Endothelial cell of umbilical vein (primary cell): Measurements from ENCODE around the gene UNKL. TPM values are rescaled to one million over a fixed set of nuclear protein-coding genes. Genes with fewer than 3 reads are reported as not detected.

Experiments
- BruUV-seq: library from RNA; stranded (reverse); fragments of 400-500 nt; replicated peaks from 2 replicates; lab custom pipeline; 2021; lab: Mats Ljungman, UMichigan
- CTCF ChIA-PET: fragments of 300-600, 350-600 bp; sonication (Branson Sonifier 250); formaldehyde crosslinking; loops from one replicate; lab custom pipeline; 2021; ENCODE audit warnings: antibody characterized with exemption, inconsistent platforms; lab: Charles Lee
- POLR2A ChIA-PET: fragments of 300-600, 350-600 bp; sonication (Branson Sonifier 250); formaldehyde crosslinking; loops from one replicate; lab custom pipeline; 2021; ENCODE audit warnings: antibody characterized with exemption, inconsistent platforms; lab: Charles Lee
- DNase-seq: peaks from one replicate; pipeline ENCODE4 v3.0.0-alpha.2; 2011; ENCODE audit warnings: low read depth, low spot score
- FAIRE-seq: peaks from 2 replicates; lab custom pipeline; 2011; peaks lifted over from hg19 to GRCh38; lab: Jason Lieb, UNC
- H2AFZ ChIP-seq: 2 replicates; pipeline ENCODE4 v1.6.0; 2012; ENCODE audit warnings: low read depth, low read length, control low read depth, inconsistent platforms
- H3K27ac ChIP-seq: 2 replicates; pipeline ENCODE4 v1.5.1; 2011; ENCODE audit warnings: low read depth, mild to moderate bottlenecking, control low read depth, low read length, moderate library complexity; ENCODE audit not compliant: insufficient read depth
- H3K27me3 ChIP-seq, 2 experiments: 2 replicates each; pipeline versions ENCODE4 v1.6.0 to v1.6.1; 2011; ENCODE audit warnings: low read length in 2 of 2, mixed read lengths in 1 of 2; ENCODE audit not compliant: control insufficient read depth in 2 of 2, insufficient read depth in 2 of 2
- H3K36me3 ChIP-seq, 2 experiments: 2 replicates in 1 of 2; 3 replicates in 1 of 2; pipeline ENCODE4 v1.5.1; 2011; ENCODE audit warnings: low read length in 2 of 2, mild to moderate bottlenecking in 1 of 2, moderate library complexity in 1 of 2; ENCODE audit not compliant: control insufficient read depth in 2 of 2, insufficient read depth in 2 of 2; ENCODE audit errors: extremely low read depth in 1 of 2
- H3K4me1 ChIP-seq: 3 replicates; pipeline ENCODE4 v1.5.1; 2011; ENCODE audit warnings: mild to moderate bottlenecking, low read length; ENCODE audit not compliant: control insufficient read depth, insufficient read depth; ENCODE audit errors: extremely low read depth
- H3K4me2 ChIP-seq: 2 replicates; pipeline ENCODE4 v1.6.1; 2011; ENCODE audit warnings: low read length, control low read depth, mixed read lengths; ENCODE audit not compliant: insufficient read depth
- H3K4me3 ChIP-seq, 3 experiments: fragments of 200-600 bp in 1 of 3; sonication (generic), shearing (Covaris generic) in 1 of 3; replicated peaks in 1 of 3; 2 replicates each; pipeline ENCODE4 v1.5.1; 2011 to 2016; ENCODE audit warnings: control low read depth in 3 of 3, low read length in 3 of 3, mild to moderate bottlenecking in 2 of 3, inconsistent platforms in 1 of 3, low read depth in 1 of 3, moderate library complexity in 1 of 3; ENCODE audit not compliant: insufficient read depth in 1 of 3
- H3K79me2 ChIP-seq: 2 replicates; pipeline ENCODE4 v1.6.0; 2012; ENCODE audit warnings: low read length, inconsistent platforms; ENCODE audit not compliant: control insufficient read depth, insufficient read depth
- H3K9ac ChIP-seq: replicated peaks from 2 replicates; pipeline ENCODE3; 2011; ENCODE audit warnings: low read length, control low read depth; ENCODE audit not compliant: insufficient read depth; ENCODE audit errors: extremely low read depth
- H3K9me1 ChIP-seq: replicated peaks from 3 replicates; pipeline ENCODE4 v1.6.0; 2011; ENCODE audit warnings: mild to moderate bottlenecking, low read length; ENCODE audit not compliant: control insufficient read depth, insufficient read depth; ENCODE audit errors: extremely low read depth
- H3K9me3 ChIP-seq: replicated peaks from 2 replicates; pipeline ENCODE4 v1.5.1; 2012; ENCODE audit warnings: low read length, inconsistent platforms; ENCODE audit not compliant: control insufficient read depth, insufficient read depth
- H4K20me1 ChIP-seq: replicated peaks from 2 replicates; pipeline ENCODE3; 2011; ENCODE audit warnings: mild to moderate bottlenecking, low read length; ENCODE audit not compliant: control insufficient read depth, insufficient read depth; ENCODE audit errors: extremely low read depth
- CTCF ChIP-seq, 2 donors: IDR thresholded peaks; 1 replicate in 1 of 2; 2 replicates in 1 of 2; pipeline ENCODE4 v1.5.1; 2011; ENCODE audit warnings: low read length in 2 of 2, mild to moderate bottlenecking in 2 of 2, moderate library complexity in 2 of 2, control low read depth in 1 of 2, inconsistent platforms in 1 of 2, low read depth in 1 of 2; ENCODE audit not compliant: insufficient read depth in 1 of 2; ENCODE audit errors: extremely low read depth in 1 of 2
- EZH2 ChIP-seq: IDR thresholded peaks from 2 replicates; pipeline ENCODE4 v1.6.1; 2012; ENCODE audit warnings: borderline replicate concordance, low read depth, mild to moderate bottlenecking, moderate library complexity, low read length, inconsistent platforms; ENCODE audit not compliant: severe bottlenecking
- FOS ChIP-seq: IDR thresholded peaks from 2 replicates; pipeline ENCODE4 v1.6.1; 2011; ENCODE audit warnings: mild to moderate bottlenecking, low read length, moderate library complexity, borderline replicate concordance; ENCODE audit not compliant: insufficient read depth
- POLR2A ChIP-seq: IDR thresholded peaks from 2 replicates; pipeline ENCODE4 v1.6.1; 2012; ENCODE audit warnings: low read depth, mild to moderate bottlenecking, control low read depth, low read length
- POLR2AphosphoS5 ChIP-seq: IDR thresholded peaks from 2 replicates; pipeline ENCODE4 v1.6.1; 2012; ENCODE audit warnings: low read depth, mild to moderate bottlenecking, control low read depth, low read length, moderate library complexity; ENCODE audit not compliant: insufficient read depth
- dilution Hi-C: fragments of 300-500 bp; cut with MboI; formaldehyde crosslinking; loops from one replicate; pipeline ENCODE4 v1.15.0; 2019; ENCODE audit warnings: low sequenced_read_pairs; ENCODE audit not compliant: extremely low pct_ligation_motif_present
- intact Hi-C: fragments of 100-400 bp; cut with micrococcal nuclease; formaldehyde crosslinking; loops from one replicate; pipeline ENCODE4 v1.10.0; 2022
- polyA plus RNA-seq, 4 experiments: library from polyadenylated mRNA; depleted of rRNA in 3 of 4; stranded (reverse) in 3 of 4; unstranded in 1 of 4; fragments of >200 nt; gene quantifications; 2 replicates each; pipeline versions ENCODE4 v1.2.1 to v1.2.3, GENCODE V29; 2011 to 2012; ENCODE audit warnings: missing spikeins in 1 of 4
- total RNA-seq: library from RNA; stranded (reverse); gene quantifications from 2 replicates; pipeline ENCODE4 v1.2.3, GENCODE V29; 2021

Gene UNKL
- total and polyA plus RNA-seq, 2 donors (not counting 3 experiments of a cell fraction or from before 2014, with no cell fraction given) = 17.1 to 32.8 TPM

GRCh38 chr16:1334739-1335138 is 79.8 kb downstream of the UNKL start:
- no TSS peak for BruUV-seq
- Histone ChIP-seq H3K9me1 (no peaks in the 10 kb centered on the region), H3K9me3 (no peaks in the 10 kb centered on the region), H3K4me3 (no peak overlapping the region), H3K4me1 (peaks cover 12% of the 10 kb centered on the region), H2AFZ (no peak overlapping the region), H3K27me3 (peaks cover 35 to 48% of the 10 kb centered on the region in 2 experiments), H3K79me2 (no peaks in the 10 kb centered on the region), H3K36me3 (no peaks in the 10 kb centered on the region), H3K27ac (no peak overlapping the region), H3K4me2 (no peak overlapping the region), H3K9ac (no peak overlapping the region), H4K20me1 (no peaks in the 10 kb centered on the region)
- DNase-seq (no peak), FAIRE-seq (no peak)
- CTCF ChIA-PET = no interaction called here
- POLR2A ChIA-PET = no interaction called here
- dilution Hi-C loops = no loop called here
- intact Hi-C loops = no loop called here
- TF ChIP-seq POLR2AphosphoS5 (no peak), FOS (no peak), EZH2 (no peak), POLR2A (no peak), CTCF (IDR thresholded peaks at IDR 0.05; ENCODE audit: extremely low read depth in 1 of 2, insufficient read depth in 1 of 2, low read depth in 1 of 2, low read length in 2 of 2) (no peak)
